ENCODE measurements around the gene DNAH9.

The DNAH9 gene

DNA sequence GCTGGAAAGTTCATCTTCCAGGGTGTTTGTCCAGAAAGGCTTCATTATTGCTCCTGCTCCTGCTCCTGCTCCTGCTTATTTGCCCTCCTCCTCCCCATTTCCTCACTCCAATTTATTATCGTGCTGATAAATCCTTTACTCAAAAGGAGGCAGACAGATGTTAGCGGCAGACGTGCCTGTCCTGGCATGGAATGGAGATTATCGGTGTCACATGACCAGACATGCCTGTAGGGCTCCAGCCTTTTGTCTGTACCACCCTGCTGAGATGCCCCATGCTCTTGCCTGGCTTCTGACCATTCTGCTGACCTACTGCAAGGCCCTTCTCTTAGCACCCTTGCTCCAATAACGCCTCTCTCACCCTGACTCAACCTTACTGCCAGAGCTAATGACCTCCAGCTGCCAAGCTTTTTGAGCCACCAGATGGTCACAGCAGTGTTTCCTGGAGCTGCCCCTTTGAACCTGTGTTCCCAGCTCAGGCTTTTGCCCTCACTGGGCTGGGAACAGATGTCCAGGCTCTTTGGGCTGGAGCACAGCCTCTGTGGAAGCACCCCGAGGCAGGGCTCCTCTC is 12.8 kb downstream of the DNAH9 start:
- no peak for DNase-seq (ENCODE audit: low spot score)

DNA sequence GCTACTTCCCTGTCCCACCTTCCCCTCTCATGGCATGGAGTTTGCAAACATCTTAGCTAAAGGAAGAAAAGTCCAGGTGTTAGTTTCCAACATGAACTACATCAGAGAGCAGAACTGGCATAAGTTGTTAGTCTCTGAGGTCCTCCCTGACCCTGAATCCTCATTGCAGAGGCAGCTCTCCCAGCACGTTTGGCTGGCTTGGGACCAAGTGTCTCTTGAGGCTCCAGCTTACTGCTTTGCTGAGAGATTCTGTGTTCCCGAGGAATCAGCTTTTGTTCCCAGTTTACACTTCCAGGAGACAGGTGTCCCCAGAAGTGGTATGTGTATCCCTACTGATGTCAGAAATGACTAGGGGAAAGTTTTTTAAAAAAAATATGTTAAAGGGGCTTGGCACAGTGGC is 14.7 kb downstream of the DNAH9 start:
- no peak for DNase-seq (ENCODE audit: low spot score)

DNA sequence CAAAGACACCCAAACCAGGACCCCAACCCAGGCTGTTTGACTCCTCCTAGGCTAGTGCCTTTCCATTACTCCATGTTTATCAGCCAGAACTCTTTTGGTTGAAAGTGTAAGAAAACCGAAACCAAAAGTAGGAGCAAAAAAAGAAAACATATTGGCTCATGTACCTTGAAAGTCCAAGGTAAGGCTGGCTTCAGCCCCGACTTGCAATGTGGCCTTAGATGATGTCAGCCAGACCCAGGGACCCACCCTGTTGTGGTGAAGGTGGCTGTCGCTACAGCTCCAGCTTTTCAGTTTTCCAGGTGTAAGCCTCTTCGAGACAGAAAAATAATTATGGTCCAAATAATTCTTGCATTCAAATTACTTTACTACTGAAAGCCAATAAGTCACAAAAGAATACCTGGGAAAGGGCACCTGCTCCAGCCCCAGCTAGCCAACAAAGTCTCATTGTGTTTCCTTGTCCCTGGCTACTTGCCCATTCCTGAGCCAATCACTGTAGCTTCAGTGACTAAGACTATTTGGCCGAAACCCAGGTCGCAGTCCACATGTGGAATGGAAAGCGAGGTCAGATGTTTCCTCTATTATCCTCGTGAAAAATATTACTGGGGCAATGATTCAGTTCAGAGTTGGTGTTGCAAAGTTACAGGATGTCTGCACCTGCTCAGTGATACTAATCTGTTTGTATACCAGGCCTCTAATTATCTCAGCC is 20.7 kb downstream of the DNAH9 start:
- DNase-seq (ENCODE audit: low spot score): no peak

DNA sequence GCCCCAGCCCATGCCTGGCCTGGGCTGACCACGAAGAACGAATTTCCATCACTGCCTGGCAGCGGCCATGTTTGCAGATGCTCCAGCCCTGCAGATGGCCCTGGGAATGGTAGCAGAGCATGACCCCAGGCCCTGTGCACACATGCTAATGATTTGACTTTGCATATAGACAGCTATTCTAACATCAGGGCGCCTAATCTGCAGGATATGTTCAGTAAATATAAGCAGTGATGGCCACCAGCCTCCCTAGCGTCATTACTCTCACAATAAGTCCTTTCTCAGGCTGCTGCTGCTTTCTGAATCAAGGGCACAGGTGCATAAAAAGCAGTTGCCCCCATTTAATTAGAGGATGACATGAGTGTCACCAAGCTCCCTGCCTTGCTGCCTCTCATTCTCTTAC is 24.2 kb downstream of the DNAH9 start:
- no peak for DNase-seq (ENCODE audit: low spot score)

DNA sequence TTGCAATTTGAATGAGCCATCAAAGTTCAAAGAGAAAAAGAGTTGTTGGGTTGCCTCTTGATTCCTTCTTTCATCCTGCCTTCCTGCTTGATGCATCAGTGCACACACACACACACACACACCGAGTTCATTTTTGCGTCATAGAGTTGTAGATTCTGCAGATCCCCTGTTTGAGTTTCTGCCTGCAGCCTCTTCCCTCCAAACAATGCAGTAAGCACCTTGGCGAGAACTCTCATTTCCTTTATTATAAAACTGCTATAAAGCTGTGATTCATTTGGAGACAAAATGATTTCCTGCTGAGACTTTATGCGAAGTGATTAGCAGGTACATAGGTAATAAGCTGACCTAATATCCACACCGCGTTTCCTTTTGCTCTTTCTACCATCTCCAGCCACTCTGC is 26.7 kb downstream of the DNAH9 start:
- DNase-seq (ENCODE audit: low spot score): no peak

DNA sequence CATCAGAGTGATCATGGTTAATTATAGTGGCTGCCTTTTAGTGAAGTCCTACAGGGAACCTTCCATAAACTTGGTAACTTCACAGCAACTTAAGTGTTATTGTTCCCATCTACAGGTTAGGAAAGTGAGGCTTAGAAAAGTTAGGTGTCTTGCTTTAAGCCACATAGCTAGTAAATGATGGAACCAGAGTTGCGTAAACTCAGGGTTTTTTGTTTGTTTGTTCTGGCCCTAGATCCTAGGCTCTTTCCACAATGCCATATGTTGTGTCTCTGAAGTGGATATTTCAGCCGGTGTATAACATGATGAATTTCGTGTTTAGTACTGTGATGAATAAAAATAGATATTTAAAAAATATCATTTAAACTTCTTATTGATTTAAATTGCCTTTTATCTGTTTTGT is 27.6 kb downstream of the DNAH9 start:
- no peak for DNase-seq (ENCODE audit: low spot score)

DNA sequence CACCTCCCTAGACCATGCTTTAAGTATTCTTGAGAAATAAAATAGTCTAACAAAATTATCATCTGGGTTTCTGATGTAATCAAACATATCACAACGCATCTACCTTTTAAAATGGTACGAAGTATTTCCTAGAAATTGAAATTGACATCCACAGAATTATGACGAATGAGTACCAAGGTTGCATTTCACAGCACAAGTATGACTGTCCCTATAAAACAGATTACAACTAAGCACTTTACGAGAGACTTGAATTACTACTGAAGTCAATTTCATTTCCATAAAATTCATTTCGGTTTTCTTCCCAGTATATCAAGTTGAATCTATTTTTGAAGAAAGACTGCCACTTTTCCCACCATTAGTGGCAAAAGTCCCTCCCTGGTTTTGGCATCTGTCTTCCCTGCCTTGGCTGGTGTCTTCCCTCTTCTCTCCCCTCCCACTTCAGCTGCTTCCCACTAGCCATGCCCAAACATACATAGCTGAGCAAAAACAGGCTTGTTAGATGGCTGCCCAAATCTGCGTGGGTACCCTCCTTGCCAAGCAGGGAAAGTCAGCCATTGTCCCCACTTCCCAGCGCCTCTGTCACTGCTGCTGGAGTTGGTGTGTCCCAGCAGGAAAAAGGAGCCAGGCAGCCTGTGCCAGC is 29.2 kb downstream of the DNAH9 start:
- no peak for DNase-seq (ENCODE audit: low spot score)

DNA sequence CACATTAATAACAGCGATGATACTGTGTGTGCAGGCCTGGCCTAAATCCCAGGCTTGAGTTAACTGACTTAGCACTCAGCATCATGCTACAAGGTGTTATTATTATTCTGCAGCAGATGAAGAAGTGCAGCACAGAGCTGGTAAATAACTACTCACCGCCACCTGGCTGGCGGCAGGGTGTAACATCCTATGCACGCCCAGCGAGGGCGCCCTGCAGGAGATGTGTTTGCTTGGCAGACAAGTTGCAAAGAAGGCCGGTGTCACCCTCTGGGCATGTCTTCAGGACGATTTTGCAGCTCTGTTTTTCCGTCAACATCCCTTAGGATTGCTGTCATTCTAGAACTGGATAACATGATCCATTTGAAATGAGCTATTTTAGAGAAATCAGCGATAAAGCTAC is 30.1 kb downstream of the DNAH9 start:
- peak; percentile 75 for DNase-seq (ENCODE audit: low spot score)

DNA sequence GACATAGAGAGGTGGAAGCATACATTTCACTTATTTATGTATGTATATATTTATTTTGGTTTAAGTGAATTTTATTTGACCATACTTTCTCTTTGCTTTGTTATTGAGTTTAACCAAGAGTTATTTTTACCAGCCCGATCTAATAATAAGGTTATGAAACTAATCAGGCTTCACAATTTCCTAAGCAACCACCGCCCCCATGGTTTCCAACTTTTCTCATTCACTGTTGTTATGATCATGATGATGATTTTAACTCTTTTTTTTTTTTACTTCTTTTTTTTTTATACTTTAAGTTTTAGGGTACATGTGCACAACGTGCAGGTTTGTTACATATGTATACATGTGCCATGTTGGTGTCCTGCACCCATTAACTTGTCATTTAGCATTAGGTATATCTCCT is 30.6 kb downstream of the DNAH9 start:
- no peak for DNase-seq (ENCODE audit: low spot score)

DNA sequence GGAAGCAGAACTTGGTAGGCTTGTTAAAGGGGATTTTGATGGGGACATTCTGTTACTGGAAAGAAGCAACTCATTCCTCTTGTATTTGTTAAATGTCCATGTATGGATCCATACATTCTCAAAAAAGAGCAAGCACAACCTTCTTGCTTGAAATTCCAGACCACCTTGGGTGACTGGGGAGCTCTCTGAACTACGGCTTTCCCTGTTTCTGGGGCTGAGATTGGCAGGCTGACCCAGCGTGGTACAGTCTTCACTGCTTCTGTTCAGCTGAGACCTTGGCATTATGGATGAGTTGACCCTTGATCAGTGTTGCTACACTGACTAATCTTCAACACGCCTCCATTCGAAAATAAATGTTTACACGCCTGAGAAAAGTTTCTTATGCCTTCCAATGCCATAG is 38.5 kb downstream of the DNAH9 start:
- DNase-seq (ENCODE audit: low spot score): no peak

DNA sequence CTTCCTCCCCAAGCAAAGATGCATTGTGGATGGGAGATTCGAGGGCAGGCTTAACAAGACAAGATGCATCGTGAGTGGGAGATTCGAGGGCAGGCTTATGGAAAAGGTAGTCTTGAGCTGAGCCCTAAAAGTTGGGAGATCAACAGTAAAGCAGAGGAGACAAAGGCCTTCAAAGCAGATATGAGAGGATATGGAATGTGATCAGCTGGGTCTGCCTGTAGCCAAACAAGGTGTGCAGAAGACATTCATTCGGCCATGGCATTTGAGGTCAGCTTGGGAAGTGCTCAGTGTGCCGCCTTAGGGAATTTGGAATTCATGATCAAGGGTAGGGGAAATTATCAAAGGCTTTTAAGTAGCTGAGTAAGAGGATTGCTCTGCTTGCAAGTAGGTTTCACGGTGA is 39.5 kb downstream of the DNAH9 start:
- DNase-seq (ENCODE audit: low spot score): no peak

DNA sequence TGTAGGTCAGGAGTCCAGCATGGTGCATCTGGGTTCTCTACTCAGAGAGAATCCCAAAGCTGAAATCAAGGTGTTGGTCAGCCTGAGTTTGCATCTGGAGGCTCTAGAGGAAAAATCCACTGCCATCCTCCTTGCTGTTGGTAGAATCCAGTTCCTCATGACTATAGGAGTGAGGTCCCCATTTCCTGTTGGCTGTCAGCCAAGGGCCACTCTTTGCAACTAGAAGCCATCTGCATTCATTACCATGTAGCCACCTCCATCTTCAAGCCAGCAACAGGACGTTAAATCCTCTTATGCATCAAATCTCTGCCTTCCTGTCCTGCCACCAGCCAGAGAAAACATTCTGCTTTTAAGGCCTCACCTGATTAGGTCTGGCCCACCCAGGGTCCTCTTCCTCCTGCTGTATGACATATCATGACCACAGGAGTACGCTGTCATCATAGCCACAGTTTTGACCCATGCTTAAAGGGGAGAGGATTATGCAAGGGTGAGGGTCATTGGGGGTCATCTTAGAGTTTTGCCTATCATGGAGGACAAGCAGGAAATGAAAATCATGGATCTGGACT is 40.5 kb downstream of the DNAH9 start:
- DNase-seq (ENCODE audit: low spot score): no peak

DNA sequence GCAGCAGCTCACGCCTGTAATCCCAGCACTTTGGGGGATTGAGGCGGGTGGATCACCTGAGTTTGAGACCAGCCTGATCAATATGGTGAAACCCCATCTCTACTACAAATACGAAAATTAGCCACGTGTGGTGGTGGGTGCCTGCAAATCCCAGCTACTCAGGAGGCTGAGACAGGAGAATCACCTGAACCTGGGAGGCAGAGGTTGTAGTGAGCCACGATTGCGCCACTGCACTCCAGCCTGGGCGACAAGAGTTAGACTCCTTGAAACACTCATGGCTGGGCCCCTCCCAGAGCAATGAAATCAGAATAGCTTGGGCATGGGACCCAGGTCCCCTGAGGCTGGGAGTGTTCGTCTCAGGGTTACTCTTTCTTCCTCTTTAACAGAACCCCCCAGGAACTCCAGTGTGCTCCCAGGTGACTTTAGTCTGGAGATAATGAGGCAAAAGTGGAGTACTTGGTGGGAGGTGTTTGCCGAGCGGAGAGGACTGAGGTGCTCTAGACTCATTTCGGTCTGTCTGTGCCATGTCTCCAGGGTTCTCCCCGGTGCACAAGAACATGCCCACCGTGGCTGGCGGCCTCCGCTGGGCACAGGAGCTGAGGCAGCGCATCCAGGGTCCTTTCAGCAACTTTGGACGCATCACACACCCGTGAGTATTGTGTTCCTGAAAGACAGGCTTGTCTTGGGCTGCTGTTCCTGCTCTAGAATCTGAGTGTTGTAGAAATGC is 41.6 kb downstream of the DNAH9 start:
- DNase-seq (ENCODE audit: low spot score): no peak

DNA sequence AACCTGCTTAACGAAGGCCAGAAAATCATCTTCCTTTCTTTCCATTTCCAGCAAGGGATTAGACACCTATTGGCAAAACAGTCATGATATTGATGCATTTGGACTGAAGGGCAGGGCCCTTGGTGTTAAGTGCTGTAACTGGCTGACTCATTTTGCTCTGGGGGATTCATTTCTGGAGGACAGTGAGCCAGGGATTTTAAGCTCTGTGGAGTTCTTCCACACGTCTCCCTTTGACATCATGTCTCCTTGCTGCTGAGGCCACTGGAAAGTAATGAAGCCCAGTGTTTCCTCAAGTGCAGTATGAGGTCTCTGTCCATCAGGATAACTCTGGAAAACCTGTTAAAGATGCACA is 42.2 kb downstream of the DNAH9 start:
- no peak for DNase-seq (ENCODE audit: low spot score)

DNA sequence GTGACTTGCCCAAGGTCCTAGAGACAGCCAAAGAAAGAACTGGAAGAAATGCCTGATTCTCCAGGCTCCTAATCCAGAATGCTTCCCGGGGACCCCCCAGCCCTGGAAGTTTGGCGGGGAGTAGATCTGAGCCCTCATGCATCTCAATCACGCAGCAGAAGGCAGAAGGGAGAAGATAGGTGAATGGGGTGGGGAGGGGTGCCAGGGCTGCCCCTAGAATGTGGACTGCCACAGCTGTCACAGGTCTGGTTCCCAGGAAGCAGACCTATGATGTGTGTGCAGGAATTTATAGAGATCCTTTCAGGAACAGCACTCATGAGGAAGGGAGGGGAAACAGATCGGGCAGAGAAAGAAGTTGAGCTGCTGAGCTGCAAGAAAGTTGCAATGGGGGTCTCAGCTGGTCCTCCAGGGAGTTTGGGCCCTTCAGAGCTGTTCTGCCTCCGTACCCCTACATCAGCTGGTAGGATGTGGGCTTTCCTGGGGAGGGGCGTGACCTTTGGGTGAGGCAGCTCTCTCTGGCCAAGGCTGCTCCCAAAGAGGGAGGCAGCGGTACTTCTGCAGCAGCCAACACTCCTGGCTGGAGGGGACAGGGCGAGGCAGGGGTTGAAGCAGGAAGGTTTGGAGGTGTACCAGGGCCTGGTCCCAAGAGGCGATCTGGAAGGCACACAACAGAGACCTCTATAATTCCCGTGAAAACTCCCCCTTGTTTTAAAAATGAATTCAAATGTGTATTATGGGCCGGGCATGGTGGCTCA is 43.4 kb downstream of the DNAH9 start:
- DNase-seq (ENCODE audit: low spot score): no peak

DNA sequence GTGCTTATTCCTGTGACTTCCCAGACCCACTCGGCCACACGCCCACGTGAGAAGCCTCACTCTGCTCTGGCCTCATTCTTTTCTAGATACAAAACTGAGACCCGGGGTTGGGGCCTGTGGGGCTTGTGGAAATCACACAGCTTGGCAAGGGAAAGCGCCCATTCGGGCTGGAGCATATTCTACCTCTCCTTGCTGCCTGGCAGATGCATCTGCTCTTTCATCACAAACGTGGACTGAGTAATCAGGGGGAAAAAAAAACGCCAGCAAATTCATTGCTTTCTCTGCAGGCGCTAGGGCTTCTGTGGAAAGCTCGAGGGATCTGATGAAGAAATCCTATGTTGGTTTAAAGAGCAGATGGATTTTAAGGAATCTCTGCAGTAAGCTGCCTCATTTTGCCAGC is 44.4 kb downstream of the DNAH9 start:
- no peak for DNase-seq (ENCODE audit: low spot score)

DNA sequence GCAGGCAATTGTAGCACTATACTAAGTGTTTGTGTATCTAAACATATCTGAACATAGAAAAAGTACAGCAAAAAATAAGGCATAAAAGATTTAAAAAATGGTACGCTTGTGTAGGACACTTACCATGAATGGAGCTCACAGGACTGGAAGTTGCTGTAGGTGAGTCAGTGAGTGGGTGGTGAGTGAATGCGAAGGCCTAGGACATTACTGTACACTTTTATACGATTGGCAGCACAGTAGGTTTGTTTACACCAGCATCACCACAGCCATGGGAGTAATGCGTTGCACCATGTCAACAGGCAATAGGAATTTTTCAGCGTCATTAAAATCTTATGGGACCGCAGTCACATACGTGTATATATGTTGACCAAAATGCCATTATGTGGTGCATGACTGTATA is 45.6 kb downstream of the DNAH9 start:
- DNase-seq (ENCODE audit: low spot score): no peak

DNA sequence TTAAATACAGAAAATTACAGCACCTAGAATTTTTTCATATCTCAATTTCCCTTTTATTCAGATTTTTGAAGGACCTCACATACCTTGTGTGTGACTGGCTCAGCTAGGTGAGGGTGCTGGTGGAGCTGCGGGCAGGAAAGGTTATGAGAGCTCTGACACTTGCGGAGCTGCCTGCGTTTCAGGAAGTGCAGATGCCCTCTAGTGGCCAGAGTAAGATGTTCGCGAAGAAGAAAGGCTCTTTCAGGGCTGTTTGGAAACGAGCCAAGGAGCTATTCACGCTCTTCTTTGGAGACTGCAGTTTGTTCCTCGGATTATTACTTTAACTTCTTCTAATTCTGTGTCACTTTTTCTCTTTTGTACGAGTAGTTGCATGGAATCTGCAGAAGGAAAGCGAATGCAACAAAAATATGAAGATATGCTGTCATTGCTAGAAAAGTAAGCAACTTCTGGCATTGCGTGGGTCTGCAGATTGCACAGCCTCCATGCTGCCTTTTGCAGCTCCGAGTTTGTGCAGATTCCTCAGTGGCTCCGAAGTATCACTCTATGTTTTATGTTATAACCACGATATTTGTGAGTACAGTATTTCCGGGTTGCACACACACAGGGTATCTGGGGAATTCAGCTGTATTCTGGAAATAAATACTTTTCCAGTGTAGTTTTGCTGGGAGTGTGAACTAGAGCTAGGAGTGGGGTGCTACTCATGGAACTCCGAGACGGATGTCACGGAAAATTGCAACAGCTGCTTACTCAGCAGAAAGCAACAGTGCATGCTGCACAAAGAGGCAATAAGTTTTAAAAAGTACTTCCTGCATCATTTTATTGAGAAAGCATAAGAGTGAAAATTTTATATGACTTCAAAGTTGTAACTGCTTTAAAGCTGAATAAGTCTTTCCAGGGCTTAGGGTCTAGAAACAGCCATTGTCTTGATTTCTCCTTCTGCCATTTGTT is 46.3 kb downstream of the DNAH9 start:
- peak; percentile 72 for DNase-seq (ENCODE audit: low spot score)

DNA sequence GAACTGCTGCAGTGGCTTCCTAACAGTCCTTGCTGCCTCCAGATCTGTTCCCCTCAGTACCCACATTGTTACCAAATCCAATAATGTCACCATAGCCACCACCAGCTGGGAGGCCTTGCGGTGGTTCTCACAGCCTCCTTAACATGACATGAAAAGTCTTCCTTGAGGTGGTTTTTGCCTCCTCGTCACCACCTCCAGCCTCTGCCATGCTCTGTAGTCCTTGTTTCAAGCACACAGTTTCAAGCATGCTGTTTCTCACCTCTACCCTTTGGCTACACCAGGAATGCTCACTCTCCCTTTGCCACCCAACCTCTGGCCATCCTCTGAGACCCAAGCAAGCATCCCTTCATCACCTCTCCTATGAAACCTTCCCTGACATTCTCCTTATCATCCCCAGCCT is 47.2 kb downstream of the DNAH9 start:
- no peak for DNase-seq (ENCODE audit: low spot score)

DNA sequence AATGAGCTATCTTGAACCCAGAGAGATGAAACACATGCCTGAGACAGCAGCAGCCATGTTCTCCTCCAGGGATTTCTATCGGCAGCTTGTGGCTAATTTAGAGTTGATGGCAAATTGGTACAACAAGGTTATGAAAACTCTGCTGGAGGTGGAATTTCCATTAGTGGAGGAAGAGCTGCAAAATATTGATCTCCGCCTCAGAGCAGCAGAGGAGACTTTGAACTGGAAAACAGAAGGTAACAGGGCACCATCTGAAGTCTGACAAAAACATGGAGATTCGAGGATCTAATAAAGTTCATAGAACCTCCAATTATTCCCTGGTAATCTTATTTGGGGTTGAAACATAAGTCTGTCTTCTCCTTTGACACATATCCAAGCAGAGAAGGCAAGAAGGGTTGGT is 52.8 kb downstream of the DNAH9 start:
- DNase-seq (ENCODE audit: low spot score): no peak

DNA sequence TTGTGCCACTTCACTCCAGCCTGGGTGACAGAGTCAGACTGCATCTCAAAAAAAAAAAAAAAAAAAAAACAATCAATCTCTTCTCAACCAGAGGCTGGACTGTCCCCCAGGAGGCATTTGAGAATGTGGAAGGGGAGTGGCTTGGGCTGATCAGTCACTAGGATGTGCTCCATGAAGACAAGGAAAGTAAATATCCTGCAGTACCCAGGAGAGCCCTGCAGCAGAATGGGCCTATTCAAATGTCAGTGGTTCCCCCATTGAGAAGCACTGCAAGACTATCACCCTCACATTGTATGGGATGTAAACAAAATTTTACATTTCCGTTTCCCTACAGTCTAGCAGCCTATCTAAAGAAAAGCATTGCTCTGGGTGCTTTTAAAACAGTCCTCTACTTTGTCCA is 70.3 kb downstream of the DNAH9 start:
- no peak for DNase-seq (ENCODE audit: low spot score)

Measured in ecto neural progenitor cell (in vitro differentiated cells).